ENCODE measurements around the gene PDSS1.

The PDSS1 gene

GRCh38 chr10:26737730-26738129 lies 40.2 kb downstream of the PDSS1 start:
- H3K4me3 ChIP-seq = no peak overlapping the region
- H3K27ac ChIP-seq = no peak overlapping the region
- no peaks in the 10 kb centered on the region for H4K20me1 ChIP-seq
- no peaks in the 10 kb centered on the region for H3K9me3 ChIP-seq
- H3K36me3 ChIP-seq = peaks cover 98% of the 10 kb centered on the region
- no peak overlapping the region for H3K9ac ChIP-seq
- H3K4me1 ChIP-seq = peaks cover 32% of the 10 kb centered on the region
- no peak for TF ChIP-seq Cebpa-rat (IDR thresholded peaks at IDR 0.05)
- no peaks in the 10 kb centered on the region for H3K27me3 ChIP-seq
- no peak overlapping the region for H3K4me2 ChIP-seq

DNA sequence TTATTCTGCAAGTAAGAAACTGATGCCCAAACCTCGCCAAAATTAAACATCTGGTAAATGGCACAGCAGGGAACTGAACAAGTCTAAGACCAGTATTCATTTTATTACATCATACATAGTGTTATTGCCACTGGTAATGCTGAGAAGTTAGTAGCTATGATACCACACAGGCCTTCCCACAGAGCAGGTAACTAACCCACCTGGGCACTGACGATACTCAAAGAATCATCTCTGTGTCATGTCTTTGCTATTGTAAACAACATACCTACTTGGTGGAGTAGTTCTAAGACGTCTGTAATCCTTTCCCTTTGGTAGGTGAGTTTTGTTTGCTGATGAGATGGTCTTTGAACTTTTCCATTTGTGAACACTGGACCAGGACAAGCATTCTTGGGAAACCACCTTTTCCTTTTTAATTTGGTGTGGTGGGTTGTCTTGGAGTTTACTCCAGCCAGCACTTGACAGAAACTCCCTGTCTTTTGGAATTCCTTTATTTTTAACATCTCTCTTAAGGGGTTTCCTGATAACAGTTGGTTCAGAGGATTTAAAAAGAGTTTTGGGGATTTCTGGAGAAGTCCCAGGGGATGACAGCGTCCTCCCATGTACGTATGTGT lies 40.9 kb downstream of the PDSS1 start:
- H3K36me3 ChIP-seq = peaks cover 98% of the 10 kb centered on the region
- H4K20me1 ChIP-seq = no peaks in the 10 kb centered on the region
- no peaks in the 10 kb centered on the region for H3K27me3 ChIP-seq
- no peak overlapping the region for H3K4me3 ChIP-seq
- H3K4me1 ChIP-seq = peaks cover 32% of the 10 kb centered on the region
- TF ChIP-seq Cebpa-rat (IDR thresholded peaks at IDR 0.05) = no peak
- H3K4me2 ChIP-seq = no peak overlapping the region; the same call in 1 of the 2 replicates
- H3K27ac ChIP-seq = no peak overlapping the region
- no peaks in the 10 kb centered on the region for H3K9me3 ChIP-seq
- no peak overlapping the region for H3K9ac ChIP-seq

- Histone ChIP-seq H3K4me2 (no peak overlapping the region), H3K27me3 (no peaks in the 10 kb centered on the region), H3K36me3 (peaks cover 98% of the 10 kb centered on the region), H3K4me1 (peaks cover 32% of the 10 kb centered on the region), H3K9ac (no peak overlapping the region), H3K4me3 (no peak overlapping the region), H3K9me3 (no peaks in the 10 kb centered on the region), H3K27ac (no peak overlapping the region), H4K20me1 (no peaks in the 10 kb centered on the region)
- TF ChIP-seq Cebpa-rat (IDR thresholded peaks at IDR 0.05) = no peak
Observed at GRCh38 chr10:26739071-26739631, 41.6 kb downstream of the PDSS1 start.

- no peaks in the 10 kb centered on the region for H3K27me3 ChIP-seq
- peaks cover 98% of the 10 kb centered on the region for H3K36me3 ChIP-seq
- no peaks in the 10 kb centered on the region for H4K20me1 ChIP-seq
- no peak overlapping the region for H3K9ac ChIP-seq
- no peak for TF ChIP-seq Cebpa-rat (IDR thresholded peaks at IDR 0.05)
- no peak overlapping the region for H3K27ac ChIP-seq
- peaks cover 32% of the 10 kb centered on the region for H3K4me1 ChIP-seq
- no peak overlapping the region for H3K4me3 ChIP-seq
- H3K9me3 ChIP-seq = no peaks in the 10 kb centered on the region
- H3K4me2 ChIP-seq = 0 out of 2 replicates have a peak overlapping the region, but pooled peaks have one; percentile 2
Observed at GRCh38 chr10:26741368-26741767, 43.9 kb downstream of the PDSS1 start.

GRCh38 chr10:26743091-26743490 lies 45.6 kb downstream of the PDSS1 start:
- Histone ChIP-seq H3K36me3 (peaks cover 98% of the 10 kb centered on the region), H3K4me2 (no peak overlapping the region), H3K27me3 (no peaks in the 10 kb centered on the region), H3K4me1 (peaks cover 32% of the 10 kb centered on the region), H3K4me3 (no peak overlapping the region), H4K20me1 (0 out of 2 replicates have a peak, but pooled peaks cover 6% of the 10 kb centered on the region), H3K9me3 (no peaks in the 10 kb centered on the region), H3K9ac (no peak overlapping the region), H3K27ac (no peak overlapping the region)
- TF ChIP-seq Cebpa-rat (IDR thresholded peaks at IDR 0.05) = no peak

GRCh38 chr10:26743841-26744240 lies 46.3 kb downstream of the PDSS1 start:
- H3K9me3 ChIP-seq = no peaks in the 10 kb centered on the region
- peaks cover 97% of the 10 kb centered on the region for H3K36me3 ChIP-seq
- TF ChIP-seq Cebpa-rat (IDR thresholded peaks at IDR 0.05) = no peak
- H3K4me2 ChIP-seq = no peak overlapping the region
- H3K4me1 ChIP-seq = peaks cover 25% of the 10 kb centered on the region
- 0 out of 2 replicates have a peak, but pooled peaks cover 6% of the 10 kb centered on the region for H4K20me1 ChIP-seq
- H3K27me3 ChIP-seq = no peaks in the 10 kb centered on the region
- H3K27ac ChIP-seq = no peak overlapping the region
- no peak overlapping the region for H3K4me3 ChIP-seq
- no peak overlapping the region for H3K9ac ChIP-seq

- Histone ChIP-seq H3K4me3 (no peak overlapping the region), H3K9ac (no peak overlapping the region), H3K27me3 (no peaks in the 10 kb centered on the region), H3K27ac (no peak overlapping the region), H3K36me3 (peaks cover 95% of the 10 kb centered on the region), H3K4me1 (peaks cover 3% of the 10 kb centered on the region), H3K4me2 (no peak overlapping the region), H3K9me3 (no peaks in the 10 kb centered on the region), H4K20me1 (0 out of 2 replicates have a peak, but pooled peaks cover 6% of the 10 kb centered on the region)
- no peak for TF ChIP-seq Cebpa-rat (IDR thresholded peaks at IDR 0.05)
Observed at GRCh38 chr10:26746061-26746460, 48.6 kb downstream of the PDSS1 start.

- Histone ChIP-seq H3K9me3 (no peaks in the 10 kb centered on the region), H3K36me3 (peaks cover 45% of the 10 kb centered on the region), H3K27me3 (no peaks in the 10 kb centered on the region), H3K4me2 (peak overlapping the region; percentile 75), H3K27ac (peak overlapping the region; percentile 36; the same call in 1 of the 2 replicates), H3K4me3 (no peak overlapping the region), H3K9ac (no peak overlapping the region), H4K20me1 (no peaks in the 10 kb centered on the region), H3K4me1 (peaks cover 19% of the 10 kb centered on the region)
- TF ChIP-seq Cebpa-rat (IDR thresholded peaks at IDR 0.05) = no peak
Observed at GRCh38 chr10:26755443-26755903, 58.0 kb downstream of the PDSS1 start.

- Histone ChIP-seq H3K4me1 (peaks cover 19% of the 10 kb centered on the region), H3K27me3 (no peaks in the 10 kb centered on the region), H4K20me1 (no peaks in the 10 kb centered on the region), H3K27ac (no peak overlapping the region), H3K9me3 (no peaks in the 10 kb centered on the region), H3K36me3 (peaks cover 52% of the 10 kb centered on the region), H3K9ac (no peak overlapping the region), H3K4me3 (no peak overlapping the region), H3K4me2 (no peak overlapping the region)
- no peak for TF ChIP-seq Cebpa-rat (IDR thresholded peaks at IDR 0.05)
Observed at GRCh38 chr10:26759008-26759407, 61.5 kb downstream of the PDSS1 start.

DNA sequence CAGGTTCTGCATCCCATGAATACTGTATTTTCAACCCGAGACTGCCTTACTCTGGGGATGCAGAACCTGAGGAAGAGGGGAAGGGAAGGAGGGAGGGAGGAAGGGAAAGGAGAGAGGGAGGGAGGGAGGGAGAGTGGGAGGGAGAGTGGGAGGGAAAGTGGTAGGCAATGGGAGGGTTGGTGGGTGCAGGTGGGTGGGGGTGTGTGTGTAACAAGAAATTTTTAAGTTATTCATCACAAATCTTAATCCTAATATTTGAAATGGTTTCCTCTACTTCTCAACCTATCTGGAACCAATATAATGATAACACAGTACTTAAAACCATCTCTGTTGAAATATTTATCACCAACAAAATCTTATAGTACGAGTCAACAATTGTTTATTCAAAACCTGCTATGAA lies 68.0 kb downstream of the PDSS1 start:
- H3K27ac ChIP-seq = no peak overlapping the region
- TF ChIP-seq Cebpa-rat (IDR thresholded peaks at IDR 0.05) = no peak
- H3K9me3 ChIP-seq = no peaks in the 10 kb centered on the region
- H3K9ac ChIP-seq = no peak overlapping the region
- no peak overlapping the region for H3K4me3 ChIP-seq
- H3K27me3 ChIP-seq = no peaks in the 10 kb centered on the region
- H4K20me1 ChIP-seq = no peaks in the 10 kb centered on the region
- no peak overlapping the region for H3K4me2 ChIP-seq
- H3K36me3 ChIP-seq = peaks cover 76% of the 10 kb centered on the region
- peaks cover 14% of the 10 kb centered on the region for H3K4me1 ChIP-seq
